H9 (cell line): ENCODE measurements around the gene IL1A. TPM values are rescaled to one million over a fixed set of nuclear protein-coding genes. Genes with fewer than 3 reads are reported as not detected.

Experiments
- DNase-seq: peaks from one replicate; pipeline ENCODE4 v3.0.0-alpha.2; 2017
- H2AFZ ChIP-seq: one replicate; pipeline ENCODE4 v1.6.1; 2013; ENCODE audit warnings: mild to moderate bottlenecking, low read length, control low read depth, moderate library complexity
- H2AK5ac ChIP-seq: 2 replicates; pipeline ENCODE4 v1.6.1; 2013; ENCODE audit warnings: low read length, control low read depth, mixed read lengths; ENCODE audit not compliant: insufficient read length
- H2BK120ac ChIP-seq: one replicate; pipeline ENCODE4 v1.6.1; 2013; ENCODE audit warnings: low read depth, mild to moderate bottlenecking, low read length, control low read depth, inconsistent platforms; ENCODE audit not compliant: poor library complexity, severe bottlenecking
- H2BK12ac ChIP-seq: 2 replicates; pipeline ENCODE4 v1.6.1; 2013; ENCODE audit warnings: low read length, control low read depth, mixed read lengths, low read depth; ENCODE audit not compliant: insufficient read length
- H2BK15ac ChIP-seq: 2 replicates; pipeline ENCODE4 v1.6.1; 2013; ENCODE audit warnings: low read depth, low read length, control low read depth
- H2BK20ac ChIP-seq: one replicate; pipeline ENCODE4 v1.6.1; 2013; ENCODE audit warnings: low read depth, mild to moderate bottlenecking, low read length, control low read depth, inconsistent platforms; ENCODE audit not compliant: poor library complexity, severe bottlenecking
- H2BK5ac ChIP-seq: 2 replicates; pipeline ENCODE4 v1.6.1; 2013; ENCODE audit warnings: low read length, control low read depth, mixed read lengths; ENCODE audit not compliant: insufficient read length
- H3K14ac ChIP-seq: 2 replicates; pipeline ENCODE4 v1.6.1; 2013; ENCODE audit warnings: low read length, control low read depth; ENCODE audit not compliant: insufficient read depth
- H3K18ac ChIP-seq: 2 replicates; pipeline ENCODE4 v1.6.1; 2013; ENCODE audit warnings: low read depth, mild to moderate bottlenecking, mixed read lengths, low read length, control low read depth; ENCODE audit not compliant: insufficient read length
- H3K23ac ChIP-seq: 2 replicates; pipeline ENCODE4 v1.6.1; 2013; ENCODE audit warnings: low read length, control low read depth, mixed read lengths, low read depth; ENCODE audit not compliant: insufficient read length
- H3K23me2 ChIP-seq: 2 replicates; pipeline ENCODE4 v1.6.1; 2013; ENCODE audit warnings: low read depth, mild to moderate bottlenecking, mixed read lengths, low read length, control low read depth; ENCODE audit not compliant: insufficient read length, poor library complexity, severe bottlenecking
- H3K27ac ChIP-seq: 2 replicates; pipeline ENCODE4 v1.5.1; 2013; ENCODE audit warnings: low read length, control low read depth, mixed read lengths, low read depth; ENCODE audit not compliant: insufficient read length
- H3K27me3 ChIP-seq: 2 replicates; pipeline ENCODE4 v1.6.1; 2013; ENCODE audit warnings: low read length, control low read depth, inconsistent platforms; ENCODE audit not compliant: insufficient read depth
- H3K4ac ChIP-seq: 2 replicates; pipeline ENCODE4 v1.6.1; 2013; ENCODE audit warnings: low read depth, mild to moderate bottlenecking, control low read depth, inconsistent platforms, low read length, moderate library complexity
- H3K4me1 ChIP-seq: 2 replicates; pipeline ENCODE4 v1.6.1; 2013; ENCODE audit warnings: low read length, control low read depth, inconsistent platforms; ENCODE audit not compliant: insufficient read depth
- H3K4me2 ChIP-seq: 2 replicates; pipeline ENCODE4 v1.6.1; 2013; ENCODE audit warnings: low read length, control low read depth, mixed read lengths; ENCODE audit not compliant: insufficient read length, insufficient read depth
- H3K56ac ChIP-seq: 2 replicates; pipeline ENCODE4 v1.6.1; 2013; ENCODE audit warnings: low read depth, mild to moderate bottlenecking, mixed read lengths, low read length, control low read depth; ENCODE audit not compliant: insufficient read length
- H3K79me1 ChIP-seq: 2 replicates; pipeline ENCODE4 v1.6.1; 2013; ENCODE audit warnings: low read depth, mild to moderate bottlenecking, moderate library complexity, low read length, control low read depth, inconsistent platforms; ENCODE audit not compliant: insufficient read depth, poor library complexity, severe bottlenecking
- H3K79me2 ChIP-seq: 2 replicates; pipeline ENCODE4 v1.6.1; 2013; ENCODE audit warnings: low read length, control low read depth, inconsistent platforms; ENCODE audit not compliant: insufficient read depth
- H3K9ac ChIP-seq: 2 replicates; pipeline ENCODE4 v1.6.1; 2013; ENCODE audit warnings: low read length, control low read depth, mixed read lengths; ENCODE audit not compliant: insufficient read length; ENCODE audit errors: extremely low read depth
- H3K9me3 ChIP-seq: one replicate; pipeline ENCODE4 v1.6.1; 2013; ENCODE audit warnings: low read depth, low read length, inconsistent platforms; ENCODE audit not compliant: control insufficient read depth
- H3T11ph ChIP-seq: one replicate; pipeline ENCODE4 v1.6.1; 2013; ENCODE audit warnings: mild to moderate bottlenecking, low read length, control low read depth, inconsistent platforms
- H4K20me1 ChIP-seq: one replicate; pipeline ENCODE4 v1.6.1; 2013; ENCODE audit not compliant: control insufficient read depth, insufficient read length, insufficient read depth
- H4K5ac ChIP-seq: 2 replicates; pipeline ENCODE4 v1.6.1; 2013; ENCODE audit warnings: low read depth, mild to moderate bottlenecking, mixed read lengths, low read length, control low read depth; ENCODE audit not compliant: insufficient read length
- H4K8ac ChIP-seq: replicated peaks from 2 replicates; pipeline ENCODE4 v1.6.1; 2013; ENCODE audit warnings: low read length, control low read depth, mixed read lengths, low read depth; ENCODE audit not compliant: insufficient read length
- H4K91ac ChIP-seq: 2 replicates; pipeline ENCODE4 v1.6.1; 2013; ENCODE audit warnings: low read depth, mild to moderate bottlenecking, moderate library complexity, mixed read lengths, low read length, control low read depth; ENCODE audit not compliant: insufficient read length
- H3K27ac Mint-ChIP-seq, 3 experiments: 2 replicates in 2 of 3; 3 replicates in 1 of 3; pipeline ENCODE4 v1.8.0; 2020 to 2021; ENCODE audit warnings: mixed read lengths in 3 of 3, mild to moderate bottlenecking in 1 of 3, moderate library complexity in 1 of 3
- H3K27me3 Mint-ChIP-seq: 2 replicates; pipeline ENCODE4 v1.8.0; 2021; ENCODE audit warnings: low read depth, mild to moderate bottlenecking, moderate library complexity, mixed read lengths
- H3K36me3 Mint-ChIP-seq, 3 experiments: 2 replicates in 2 of 3; 3 replicates in 1 of 3; pipeline ENCODE4 v1.8.0; 2020 to 2021; ENCODE audit warnings: low read depth in 3 of 3, mixed read lengths in 3 of 3; ENCODE audit not compliant: insufficient read depth in 1 of 3
- H3K4me1 Mint-ChIP-seq, 2 experiments: 2 replicates each; pipeline ENCODE4 v1.8.0; 2020; ENCODE audit warnings: mixed read lengths in 2 of 2
- H3K4me3 Mint-ChIP-seq, 2 experiments: 2 replicates in 1 of 2; 3 replicates in 1 of 2; pipeline ENCODE4 v1.8.0; 2020 to 2021; ENCODE audit warnings: mild to moderate bottlenecking in 2 of 2, mixed read lengths in 2 of 2, moderate library complexity in 1 of 2
- H3K9me3 Mint-ChIP-seq, 2 experiments: 2 replicates in 1 of 2; 3 replicates in 1 of 2; pipeline ENCODE4 v1.8.0; 2020; ENCODE audit warnings: mild to moderate bottlenecking in 2 of 2, mixed read lengths in 2 of 2, moderate library complexity in 1 of 2
- CTCF ChIP-seq: fragments of 200-600 bp; sonication (generic); conservative IDR thresholded peaks from 3 replicates; pipeline ENCODE4 v1.8.0; 2021; ENCODE audit warnings: antibody characterized with exemption, mild to moderate bottlenecking
- WGBS: extraction: QIAGEN DNeasy Blood & Tissue Kit; methylation state at CpG from one replicate; pipeline ENCODE4 v1.1.7; 2013; ENCODE audit warnings: missing lambda C conversion rate, low lambda C conversion rate, mixed read lengths; ENCODE audit not compliant: insufficient read length; ENCODE audit errors: extremely low coverage; 5-methylcytosine and 5-hydroxymethylcytosine counted together
- total RNA-seq: library from RNA; stranded (reverse); gene quantifications from 2 replicates; pipeline ENCODE4 v1.2.1, GENCODE V29; 2021

IL1A gene
- total RNA-seq, 1 experiment from 2014 or later, result 0.35 TPM

- H3K27me3 Mint-ChIP-seq, result no peaks in the 10 kb centered on the region
- H3K4me2 ChIP-seq, result no peak overlapping the region
- WGBS, result no CpG with 5 or more reads among the region's 1 CpG
Measured at GRCh38 chr2:112733871-112734270, 50.4 kb downstream of the IL1A start.

More at GRCh38 chr2:112733871-112734270, 50.4 kb downstream of the IL1A start:
- no peak overlapping the region for H3K18ac ChIP-seq
- H3K9ac ChIP-seq, result no peak overlapping the region
- no peak overlapping the region for H2BK12ac ChIP-seq
- H2AK5ac ChIP-seq, result no peak overlapping the region
- H2BK20ac ChIP-seq, result no peak overlapping the region
- H3K56ac ChIP-seq, result no peak overlapping the region
- H4K91ac ChIP-seq, result no peak overlapping the region
- no peak overlapping the region for H2BK15ac ChIP-seq
- H3K36me3 Mint-ChIP-seq, result peaks cover 0 to 19% (median 19%) of the 10 kb centered on the region in 3 experiments; a peak in 3 of 7 replicates
- H3K4me1 ChIP-seq, result no peaks in the 10 kb centered on the region
- no peak overlapping the region for H3T11ph ChIP-seq
- no peaks in the 10 kb centered on the region for H3K9me3 Mint-ChIP-seq
- H2BK5ac ChIP-seq, result no peak overlapping the region
- H3K27ac Mint-ChIP-seq, result no peak overlapping the region
- no peak overlapping the region for H3K14ac ChIP-seq
- no peaks in the 10 kb centered on the region for H3K23me2 ChIP-seq
- H2AFZ ChIP-seq, result no peak overlapping the region
- no peak overlapping the region for H2BK120ac ChIP-seq
- no peaks in the 10 kb centered on the region for H3K9me3 ChIP-seq
- no peak overlapping the region for H4K8ac ChIP-seq
- H3K27ac ChIP-seq, result no peak overlapping the region
- H3K4ac ChIP-seq, result no peak overlapping the region
- no peaks in the 10 kb centered on the region for H3K4me1 Mint-ChIP-seq
- no peak for TF ChIP-seq CTCF
- H3K79me1 ChIP-seq, result no peaks in the 10 kb centered on the region
- DNase-seq, result no peak
- H3K23ac ChIP-seq, result no peak overlapping the region
- H3K27me3 ChIP-seq, result no peaks in the 10 kb centered on the region
- H3K4me3 Mint-ChIP-seq, result no peak overlapping the region
- H4K20me1 ChIP-seq, result no peaks in the 10 kb centered on the region
- H4K5ac ChIP-seq, result no peak overlapping the region
- H3K79me2 ChIP-seq, result no peaks in the 10 kb centered on the region
